ENCODE results near the gene NPAS3. TPM values are rescaled to one million over a fixed set of nuclear protein-coding genes. Genes with fewer than 3 reads are reported as not detected.

The NPAS3 gene
- total and polyA plus RNA-seq, 2 donors: 1.0 to 1.2 TPM

DNA sequence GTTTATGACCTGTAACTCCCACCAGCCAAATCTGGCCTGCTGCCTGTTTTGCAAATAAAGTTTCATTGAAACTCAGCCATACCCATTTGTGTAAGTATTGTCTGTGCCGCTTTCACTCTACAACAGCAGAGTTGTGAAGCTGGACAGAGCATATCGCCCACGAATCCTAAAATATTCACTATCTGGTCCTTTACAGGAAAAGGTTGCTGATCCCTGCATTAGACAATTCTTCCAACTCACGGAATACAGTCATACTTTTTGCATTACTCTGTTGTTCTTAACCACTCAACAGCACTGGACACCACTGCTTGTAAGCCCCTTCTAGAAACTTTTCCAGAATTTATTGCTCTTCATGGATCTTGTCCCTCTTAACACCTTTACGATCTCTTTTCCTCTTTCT lies 576.8 kb downstream of the NPAS3 start:
- no peak for DNase-seq (ENCODE audit: low read depth in 6 of 9, low spot score in 9 of 9)

DNA sequence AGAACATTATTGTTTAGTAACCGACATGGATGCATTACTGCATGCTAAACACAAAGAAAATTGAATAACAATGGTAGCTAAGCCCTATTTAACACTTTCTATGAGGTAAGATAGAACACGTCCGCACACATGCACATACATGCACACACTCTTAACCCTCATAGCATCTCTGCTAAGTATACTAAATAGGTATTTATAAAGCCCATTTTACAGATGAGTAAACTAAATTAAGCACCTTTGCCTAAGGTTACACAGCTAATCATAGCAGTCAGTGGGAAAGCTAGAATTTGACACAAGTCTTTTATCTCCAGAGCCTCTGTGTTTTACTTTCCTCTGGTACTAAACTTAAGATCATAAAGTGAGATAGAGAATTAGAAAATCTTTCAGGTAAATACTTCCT lies 577.2 kb downstream of the NPAS3 start:
- Histone ChIP-seq H3K27ac (ENCODE audit: low read depth in 1 of 2, low read length in 1 of 2) (no peak overlapping the region), H3K4me3 (ENCODE audit: low read length in 2 of 2) (no peak overlapping the region), H3K36me3 (ENCODE audit: control insufficient read depth in 2 of 2, insufficient read depth in 2 of 2, low read length in 1 of 2) (no peaks in the 10 kb centered on the region), H3K4me1 (ENCODE audit: control insufficient read depth in 2 of 2, insufficient read depth in 2 of 2, low read length in 2 of 2) (no peaks in the 10 kb centered on the region), H3K9me3 (ENCODE audit: control insufficient read depth in 2 of 2, insufficient read depth in 1 of 2, low read length in 1 of 2) (no peaks in the 10 kb centered on the region), H3K27me3 (ENCODE audit: control insufficient read depth in 2 of 2, insufficient read depth in 1 of 2, low read length in 1 of 2) (no peaks in the 10 kb centered on the region)
- no peak for DNase-seq (ENCODE audit: low read depth in 6 of 9, low spot score in 9 of 9)
- 96% methylated on average over 3 of the region's 3 CpGs for WGBS

More for the DNA sequence above, 576.8 kb downstream of the NPAS3 start:
- Histone ChIP-seq H3K4me1 (ENCODE audit: control insufficient read depth in 2 of 2, insufficient read depth in 2 of 2, low read length in 2 of 2) (no peaks in the 10 kb centered on the region), H3K4me3 (ENCODE audit: low read length in 2 of 2) (no peak overlapping the region), H3K27ac (ENCODE audit: low read depth in 1 of 2, low read length in 1 of 2) (no peak overlapping the region), H3K36me3 (ENCODE audit: control insufficient read depth in 2 of 2, insufficient read depth in 2 of 2, low read length in 1 of 2) (no peaks in the 10 kb centered on the region), H3K27me3 (ENCODE audit: control insufficient read depth in 2 of 2, insufficient read depth in 1 of 2, low read length in 1 of 2) (no peaks in the 10 kb centered on the region), H3K9me3 (ENCODE audit: control insufficient read depth in 2 of 2, insufficient read depth in 1 of 2, low read length in 1 of 2) (no peaks in the 10 kb centered on the region)
- 95% methylated on average over 5 of the region's 5 CpGs for WGBS

DNA sequence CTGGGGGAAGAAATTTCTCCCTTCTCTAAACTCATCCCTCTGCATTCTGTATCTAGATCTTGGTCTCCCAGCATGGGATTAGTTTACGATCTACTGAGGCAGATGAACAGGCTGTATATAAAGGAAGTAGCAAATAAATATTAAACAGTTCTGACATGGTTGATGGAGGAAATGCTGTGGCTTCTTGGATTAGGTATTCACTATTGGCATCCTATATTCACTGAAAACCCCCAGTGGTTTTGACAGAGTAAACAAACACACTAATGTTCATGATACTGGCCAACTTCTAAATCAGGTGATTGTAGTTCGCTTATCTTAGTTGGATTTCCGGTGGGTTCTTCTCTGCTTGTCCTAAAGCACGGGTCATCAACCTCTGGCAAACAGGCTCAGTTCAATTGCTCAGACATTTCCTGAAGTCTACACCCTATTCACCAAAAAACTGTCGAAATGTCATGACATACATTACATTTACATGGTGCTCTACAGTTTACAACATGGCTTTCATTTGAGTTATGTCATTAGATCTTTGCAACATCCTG lies 578.3 kb downstream of the NPAS3 start:
- DNase-seq (ENCODE audit: low read depth in 6 of 9, low spot score in 9 of 9): no peak
- H3K36me3 ChIP-seq (ENCODE audit: control insufficient read depth in 2 of 2, insufficient read depth in 2 of 2, low read length in 1 of 2): no peaks in the 10 kb centered on the region
- 96% methylated on average over 5 of the region's 5 CpGs for WGBS

DNA sequence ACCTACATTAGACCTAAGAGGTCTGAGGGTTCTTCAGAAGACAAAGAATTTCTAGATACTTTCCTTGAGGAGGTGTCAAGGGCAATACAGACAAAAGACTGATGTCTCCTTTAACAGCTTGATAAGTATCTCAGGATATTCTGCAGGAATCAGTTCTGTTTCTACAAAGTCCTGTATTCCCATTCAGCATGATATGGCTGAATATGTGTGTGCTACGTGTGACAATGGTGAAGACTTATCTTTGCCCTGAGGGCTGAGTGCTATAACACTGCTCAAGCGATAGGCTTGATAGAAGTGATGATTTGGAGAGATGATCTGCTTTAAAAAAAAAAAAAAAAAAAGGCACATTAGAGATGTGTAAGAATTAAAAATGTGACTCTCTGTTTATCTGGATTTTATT lies 582.5 kb downstream of the NPAS3 start:
- Histone ChIP-seq H3K4me1 (ENCODE audit: control insufficient read depth in 2 of 2, insufficient read depth in 2 of 2, low read length in 2 of 2) (no peaks in the 10 kb centered on the region), H3K27ac (ENCODE audit: low read depth in 1 of 2, low read length in 1 of 2) (no peak overlapping the region), H3K36me3 (ENCODE audit: control insufficient read depth in 2 of 2, insufficient read depth in 2 of 2, low read length in 1 of 2) (no peaks in the 10 kb centered on the region), H3K27me3 (ENCODE audit: control insufficient read depth in 2 of 2, insufficient read depth in 1 of 2, low read length in 1 of 2) (no peaks in the 10 kb centered on the region), H3K4me3 (ENCODE audit: low read length in 2 of 2) (no peak overlapping the region), H3K9me3 (ENCODE audit: control insufficient read depth in 2 of 2, insufficient read depth in 1 of 2, low read length in 1 of 2) (no peaks in the 10 kb centered on the region)
- DNase-seq (ENCODE audit: low read depth in 6 of 9, low spot score in 9 of 9): no peak
- 95% methylated on average over 2 of the region's 2 CpGs for WGBS

More for the DNA sequence above, 578.3 kb downstream of the NPAS3 start:
- Histone ChIP-seq H3K27ac (ENCODE audit: low read depth in 1 of 2, low read length in 1 of 2) (no peak overlapping the region), H3K4me3 (ENCODE audit: low read length in 2 of 2) (no peak overlapping the region), H3K27me3 (ENCODE audit: control insufficient read depth in 2 of 2, insufficient read depth in 1 of 2, low read length in 1 of 2) (no peaks in the 10 kb centered on the region), H3K4me1 (ENCODE audit: control insufficient read depth in 2 of 2, insufficient read depth in 2 of 2, low read length in 2 of 2) (no peaks in the 10 kb centered on the region), H3K9me3 (ENCODE audit: control insufficient read depth in 2 of 2, insufficient read depth in 1 of 2, low read length in 1 of 2) (no peaks in the 10 kb centered on the region)

DNA sequence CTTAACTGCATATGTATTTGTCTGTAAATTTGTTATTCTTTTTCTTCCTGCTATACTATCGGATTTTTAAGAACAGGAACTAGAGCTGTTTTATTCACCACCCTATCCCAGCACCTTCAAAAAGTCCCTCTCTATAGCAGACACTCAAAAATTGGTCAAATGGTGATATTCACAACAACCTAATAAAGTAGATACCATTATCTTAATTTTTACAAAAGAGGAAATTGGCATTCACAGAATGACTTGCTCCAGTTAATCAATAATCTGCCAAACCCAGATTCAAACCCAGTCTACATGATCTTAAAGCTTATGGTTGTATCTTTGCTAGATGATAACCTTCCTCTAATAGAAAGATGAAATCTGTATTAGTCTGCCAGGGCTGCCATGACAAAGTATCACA lies 585.6 kb downstream of the NPAS3 start:
- 81% methylated on average over 1 of the region's 1 CpG for WGBS
- Histone ChIP-seq H3K9me3 (ENCODE audit: control insufficient read depth in 2 of 2, insufficient read depth in 1 of 2, low read length in 1 of 2) (no peaks in the 10 kb centered on the region), H3K4me3 (ENCODE audit: low read length in 2 of 2) (no peak overlapping the region), H3K36me3 (ENCODE audit: control insufficient read depth in 2 of 2, insufficient read depth in 2 of 2, low read length in 1 of 2) (no peaks in the 10 kb centered on the region), H3K27ac (ENCODE audit: low read depth in 1 of 2, low read length in 1 of 2) (no peak overlapping the region), H3K4me1 (ENCODE audit: control insufficient read depth in 2 of 2, insufficient read depth in 2 of 2, low read length in 2 of 2) (no peaks in the 10 kb centered on the region), H3K27me3 (ENCODE audit: control insufficient read depth in 2 of 2, insufficient read depth in 1 of 2, low read length in 1 of 2) (no peaks in the 10 kb centered on the region)
- no peak for DNase-seq (ENCODE audit: low read depth in 6 of 9, low spot score in 9 of 9)

DNA sequence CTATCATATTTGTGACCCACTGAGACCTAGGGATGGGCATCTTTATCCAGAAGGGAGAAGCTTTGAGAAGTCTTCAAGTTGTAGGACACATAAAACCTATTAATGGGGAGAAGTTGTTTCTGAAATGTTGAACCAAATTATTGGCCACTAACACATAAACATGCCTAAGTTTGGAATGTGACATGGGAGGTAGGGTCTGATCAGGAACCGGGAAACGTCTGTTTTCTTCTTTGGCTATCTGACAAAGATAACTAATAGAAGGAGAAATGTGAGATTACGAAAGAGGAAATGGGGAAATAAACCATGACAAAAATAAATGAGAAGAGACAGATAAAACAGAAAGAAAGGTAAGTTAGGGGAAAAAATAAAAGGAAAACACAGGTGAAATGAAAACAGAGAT lies 586.9 kb downstream of the NPAS3 start:
- no peak for DNase-seq (ENCODE audit: low read depth in 6 of 9, low spot score in 9 of 9)
- Histone ChIP-seq H3K27ac (ENCODE audit: low read depth in 1 of 2, low read length in 1 of 2) (no peak overlapping the region), H3K4me3 (ENCODE audit: low read length in 2 of 2) (no peak overlapping the region), H3K9me3 (ENCODE audit: control insufficient read depth in 2 of 2, insufficient read depth in 1 of 2, low read length in 1 of 2) (no peaks in the 10 kb centered on the region), H3K36me3 (ENCODE audit: control insufficient read depth in 2 of 2, insufficient read depth in 2 of 2, low read length in 1 of 2) (no peaks in the 10 kb centered on the region), H3K4me1 (ENCODE audit: control insufficient read depth in 2 of 2, insufficient read depth in 2 of 2, low read length in 2 of 2) (no peaks in the 10 kb centered on the region), H3K27me3 (ENCODE audit: control insufficient read depth in 2 of 2, insufficient read depth in 1 of 2, low read length in 1 of 2) (no peaks in the 10 kb centered on the region)
- 74% methylated on average over 3 of the region's 3 CpGs for whole genome bisulfite sequencing

DNA sequence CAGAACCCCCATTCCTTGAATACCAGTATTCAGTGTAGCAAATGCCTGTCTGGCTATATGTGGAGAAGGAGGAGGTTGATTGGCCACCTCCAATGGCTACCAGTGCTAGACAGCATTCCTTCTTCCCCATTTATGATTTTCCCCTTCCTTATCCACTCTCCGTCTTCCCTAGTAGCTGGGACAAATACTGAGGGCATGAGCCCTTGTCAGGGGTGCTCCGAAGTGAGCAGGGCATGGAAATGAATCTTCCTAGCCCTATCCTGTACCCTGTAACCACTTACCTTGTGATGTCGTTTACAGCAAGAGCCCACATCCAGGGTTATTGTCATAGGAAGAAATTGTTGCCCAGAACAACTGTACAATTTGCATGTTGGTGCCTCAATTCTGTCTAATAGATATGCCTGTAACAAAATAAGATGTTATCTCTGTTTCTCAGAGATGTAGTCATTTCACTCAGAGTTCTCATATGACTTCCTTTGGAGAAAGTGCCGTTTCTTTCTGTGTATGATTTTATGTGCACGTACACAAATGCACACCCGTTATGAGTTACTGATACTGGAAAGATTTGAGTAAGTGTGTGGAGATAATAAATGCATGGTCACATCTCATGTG lies 588.5 kb downstream of the NPAS3 start:
- Histone ChIP-seq H3K27ac (ENCODE audit: low read depth in 1 of 2, low read length in 1 of 2) (no peak overlapping the region), H3K36me3 (ENCODE audit: control insufficient read depth in 2 of 2, insufficient read depth in 2 of 2, low read length in 1 of 2) (no peaks in the 10 kb centered on the region), H3K4me1 (ENCODE audit: control insufficient read depth in 2 of 2, insufficient read depth in 2 of 2, low read length in 2 of 2) (no peaks in the 10 kb centered on the region), H3K27me3 (ENCODE audit: control insufficient read depth in 2 of 2, insufficient read depth in 1 of 2, low read length in 1 of 2) (no peaks in the 10 kb centered on the region), H3K4me3 (ENCODE audit: low read length in 2 of 2) (no peak overlapping the region), H3K9me3 (ENCODE audit: control insufficient read depth in 2 of 2, insufficient read depth in 1 of 2, low read length in 1 of 2) (no peaks in the 10 kb centered on the region)
- 83% methylated on average over 6 of the region's 6 CpGs for WGBS
- DNase-seq (ENCODE audit: low read depth in 6 of 9, low spot score in 9 of 9): no peak

DNA sequence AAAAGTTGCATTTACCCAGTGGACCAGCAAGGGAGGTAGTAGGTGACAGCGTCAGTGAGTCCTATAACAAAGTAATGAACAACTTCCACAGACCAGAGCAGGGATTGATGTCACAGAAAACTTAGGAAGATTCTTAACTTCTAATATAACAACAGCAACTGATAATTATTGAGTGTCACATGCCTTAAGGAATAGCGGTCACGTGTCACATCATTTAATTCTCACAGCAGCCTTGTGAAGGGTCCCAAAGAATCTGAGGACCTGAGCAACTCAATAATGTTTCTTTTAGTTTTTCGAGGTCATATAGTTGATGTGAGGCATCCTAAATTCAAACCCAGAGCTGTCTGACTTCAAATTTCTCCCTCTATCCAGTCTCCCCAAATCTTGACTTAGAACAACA lies 590.0 kb downstream of the NPAS3 start:
- Histone ChIP-seq H3K4me1 (ENCODE audit: control insufficient read depth in 2 of 2, insufficient read depth in 2 of 2, low read length in 2 of 2) (no peaks in the 10 kb centered on the region), H3K9me3 (ENCODE audit: control insufficient read depth in 2 of 2, insufficient read depth in 1 of 2, low read length in 1 of 2) (no peaks in the 10 kb centered on the region), H3K4me3 (ENCODE audit: low read length in 2 of 2) (no peak overlapping the region), H3K27me3 (ENCODE audit: control insufficient read depth in 2 of 2, insufficient read depth in 1 of 2, low read length in 1 of 2) (no peaks in the 10 kb centered on the region), H3K36me3 (ENCODE audit: control insufficient read depth in 2 of 2, insufficient read depth in 2 of 2, low read length in 1 of 2) (no peaks in the 10 kb centered on the region), H3K27ac (ENCODE audit: low read depth in 1 of 2, low read length in 1 of 2) (no peak overlapping the region)
- 97% methylated on average over 4 of the region's 4 CpGs for WGBS
- DNase-seq (ENCODE audit: low read depth in 6 of 9, low spot score in 9 of 9): no peak

DNA sequence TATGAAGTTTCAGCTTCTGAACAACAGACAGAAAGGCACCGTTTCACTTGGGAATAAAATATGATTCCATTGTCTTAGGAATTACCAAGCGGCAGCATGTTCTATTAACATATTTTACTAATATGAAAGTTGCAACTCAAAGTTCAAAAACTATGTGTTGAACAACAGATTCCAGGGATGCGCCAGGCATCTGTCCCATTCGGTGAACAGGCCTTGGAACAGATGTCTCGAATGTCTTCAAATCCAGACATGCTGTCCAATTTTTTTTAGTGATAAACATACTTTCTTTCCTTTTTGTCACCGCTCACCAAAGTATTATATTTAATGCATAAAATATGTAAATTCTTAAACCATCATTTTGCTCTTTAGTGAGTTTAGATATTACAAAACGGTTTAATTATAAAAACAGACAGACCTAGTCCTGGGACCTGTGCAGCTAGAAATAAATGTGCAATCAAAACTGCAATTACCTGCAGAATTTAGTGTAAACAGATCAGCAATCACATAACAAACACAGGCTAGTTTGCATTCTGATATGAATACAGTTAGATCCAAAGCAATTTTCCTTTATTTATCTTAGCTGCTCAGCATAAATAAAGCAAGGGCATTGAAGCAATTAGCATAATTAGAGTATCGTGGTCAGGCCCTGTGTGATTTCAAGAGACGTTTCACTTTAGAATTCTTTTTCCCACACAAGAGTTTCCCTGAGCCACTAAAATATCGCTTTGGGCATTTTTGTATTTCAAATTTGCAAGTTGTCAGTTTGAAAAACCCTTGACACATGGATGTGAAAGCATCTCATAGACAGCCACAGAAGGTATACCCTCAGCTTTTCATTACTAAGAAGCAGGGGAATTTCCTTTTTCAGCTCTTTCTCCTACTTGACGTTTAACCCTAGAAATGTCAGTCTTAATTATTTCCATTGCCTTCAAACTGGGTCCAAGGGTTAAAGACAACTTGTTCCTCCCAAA lies 591.4 kb downstream of the NPAS3 start:
- no peak overlapping the region for H3K27ac ChIP-seq (ENCODE audit: low read depth in 1 of 2, low read length in 1 of 2)
- DNase-seq (ENCODE audit: low read depth in 6 of 9, low spot score in 9 of 9): no peak
- no peaks in the 10 kb centered on the region for H3K4me1 ChIP-seq (ENCODE audit: control insufficient read depth in 2 of 2, insufficient read depth in 2 of 2, low read length in 2 of 2)
- no peaks in the 10 kb centered on the region for H3K36me3 ChIP-seq (ENCODE audit: control insufficient read depth in 2 of 2, insufficient read depth in 2 of 2, low read length in 1 of 2)
- no peak overlapping the region for H3K4me3 ChIP-seq (ENCODE audit: low read length in 2 of 2)
- no peaks in the 10 kb centered on the region for H3K27me3 ChIP-seq (ENCODE audit: control insufficient read depth in 2 of 2, insufficient read depth in 1 of 2, low read length in 1 of 2)
- WGBS: 88% methylated on average over 11 of the region's 11 CpGs
- no peaks in the 10 kb centered on the region for H3K9me3 ChIP-seq (ENCODE audit: control insufficient read depth in 2 of 2, insufficient read depth in 1 of 2, low read length in 1 of 2)

All from thymus (tissue), 11 donors.